ENCODE measurements around the gene CEP97. TPM values are rescaled to one million over a fixed set of nuclear protein-coding genes. Genes with fewer than 3 reads are reported as not detected.
"Not testable (repeated sequence)": the region's sequence is repeated elsewhere in the genome, so short reads cannot be mapped to it uniquely, and the experiment has no call there.

The CEP97 gene
- 8.8 TPM for total RNA-seq

GRCh38 chr3:101724329-101725193, at the start of gene CEP97:
Gene CEP97 (plus strand): TSS chr3:101724614. CDS start chr3:101724677, 63 bp downstream.
- H3K4me1 ChIP-seq (ENCODE audit: insufficient read depth, low read length): peaks cover 49% of the 10 kb centered on the region

GRCh38 chr3:101675709-101676215, 48.7 kb upstream of the CEP97 start:
- Histone ChIP-seq H3K27me3 (ENCODE audit: insufficient read depth, low read length) (no peaks in the 10 kb centered on the region), H3K4me1 (ENCODE audit: insufficient read depth, low read length) (peaks cover 29% of the 10 kb centered on the region), H3K9me3 (ENCODE audit: low read depth, low read length) (no peaks in the 10 kb centered on the region), H3K4me3 (ENCODE audit: low read length) (peak overlapping the region; percentile 95)

More at GRCh38 chr3:101724329-101725193, at the start of gene CEP97:
- Histone ChIP-seq H3K27me3 (ENCODE audit: insufficient read depth, low read length) (no peaks in the 10 kb centered on the region), H3K9me3 (ENCODE audit: low read depth, low read length) (no peaks in the 10 kb centered on the region), H3K4me3 (ENCODE audit: low read length) (peak within 1 kb of the TSS; percentile 98)

- Histone ChIP-seq H3K27me3 (ENCODE audit: insufficient read depth, low read length) (no peaks in the 10 kb centered on the region), H3K9me3 (ENCODE audit: low read depth, low read length) (no peaks in the 10 kb centered on the region), H3K4me3 (ENCODE audit: low read length) (peak overlapping the region; percentile 95), H3K4me1 (ENCODE audit: insufficient read depth, low read length) (peaks cover 29% of the 10 kb centered on the region)
Observed at GRCh38 chr3:101676216-101676764, 48.1 kb upstream of the CEP97 start.

- Histone ChIP-seq H3K4me3 (ENCODE audit: low read length) (peak within 1 kb of the TSS; percentile 95), H3K27me3 (ENCODE audit: insufficient read depth, low read length) (no peaks in the 10 kb centered on the region), H3K9me3 (ENCODE audit: low read depth, low read length) (no peaks in the 10 kb centered on the region), H3K4me1 (ENCODE audit: insufficient read depth, low read length) (peaks cover 29% of the 10 kb centered on the region)
Observed at GRCh38 chr3:101676765-101677435, 47.5 kb upstream of the CEP97 start, which contains the start of gene ZBTB11. Gene ZBTB11 (minus strand): TSS chr3:101677132. CDS start chr3:101676914, 218 bp downstream.

GRCh38 chr3:101677436-101678286, 46.8 kb upstream of the CEP97 start:
- H3K9me3 ChIP-seq (ENCODE audit: low read depth, low read length): no peaks in the 10 kb centered on the region
- peak overlapping the region; percentile 95 for H3K4me3 ChIP-seq (ENCODE audit: low read length)
- H3K27me3 ChIP-seq (ENCODE audit: insufficient read depth, low read length): no peaks in the 10 kb centered on the region
- H3K4me1 ChIP-seq (ENCODE audit: insufficient read depth, low read length): peaks cover 25% of the 10 kb centered on the region

GRCh38 chr3:101678837-101679236, 45.6 kb upstream of the CEP97 start:
- not testable (repeated sequence) for H3K27me3 ChIP-seq (ENCODE audit: insufficient read depth, low read length); H3K9me3 ChIP-seq (ENCODE audit: low read depth, low read length); H3K4me3 ChIP-seq (ENCODE audit: low read length)
- H3K4me1 ChIP-seq (ENCODE audit: insufficient read depth, low read length): peaks cover 29% of the 10 kb centered on the region

GRCh38 chr3:101680466-101680865, 43.9 kb upstream of the CEP97 start:
- Histone ChIP-seq H3K9me3 (ENCODE audit: low read depth, low read length) (no peaks in the 10 kb centered on the region), H3K4me3 (ENCODE audit: low read length) (no peak overlapping the region), H3K4me1 (ENCODE audit: insufficient read depth, low read length) (peaks cover 32% of the 10 kb centered on the region), H3K27me3 (ENCODE audit: insufficient read depth, low read length) (no peaks in the 10 kb centered on the region)

GRCh38 chr3:101685050-101685400, 39.4 kb upstream of the CEP97 start:
- H3K4me3 ChIP-seq (ENCODE audit: low read length): no peak overlapping the region
- H3K9me3 ChIP-seq (ENCODE audit: low read depth, low read length): no peaks in the 10 kb centered on the region
- H3K4me1 ChIP-seq (ENCODE audit: insufficient read depth, low read length): peaks cover 34% of the 10 kb centered on the region
- no peaks in the 10 kb centered on the region for H3K27me3 ChIP-seq (ENCODE audit: insufficient read depth, low read length)

- Histone ChIP-seq H3K4me3 (ENCODE audit: low read length) (peak overlapping the region; percentile 88), H3K9me3 (ENCODE audit: low read depth, low read length) (no peaks in the 10 kb centered on the region), H3K4me1 (ENCODE audit: insufficient read depth, low read length) (peaks cover 42% of the 10 kb centered on the region), H3K27me3 (ENCODE audit: insufficient read depth, low read length) (no peaks in the 10 kb centered on the region)
Observed at GRCh38 chr3:101685870-101686307, 38.5 kb upstream of the CEP97 start.

GRCh38 chr3:101687142-101687931, 37.1 kb upstream of the CEP97 start:
- Histone ChIP-seq H3K9me3 (ENCODE audit: low read depth, low read length) (no peaks in the 10 kb centered on the region), H3K4me3 (ENCODE audit: low read length) (peak overlapping the region; percentile 88), H3K4me1 (ENCODE audit: insufficient read depth, low read length) (peaks cover 45% of the 10 kb centered on the region), H3K27me3 (ENCODE audit: insufficient read depth, low read length) (no peaks in the 10 kb centered on the region)

GRCh38 chr3:101689286-101689685, 35.1 kb upstream of the CEP97 start:
- peaks cover 36% of the 10 kb centered on the region for H3K4me1 ChIP-seq (ENCODE audit: insufficient read depth, low read length)
- no peak overlapping the region for H3K4me3 ChIP-seq (ENCODE audit: low read length)
- H3K9me3 ChIP-seq (ENCODE audit: low read depth, low read length): no peaks in the 10 kb centered on the region
- H3K27me3 ChIP-seq (ENCODE audit: insufficient read depth, low read length): no peaks in the 10 kb centered on the region

- H3K9me3 ChIP-seq (ENCODE audit: low read depth, low read length): no peaks in the 10 kb centered on the region
- no peak overlapping the region for H3K4me3 ChIP-seq (ENCODE audit: low read length)
- no peaks in the 10 kb centered on the region for H3K27me3 ChIP-seq (ENCODE audit: insufficient read depth, low read length)
- peaks cover 19% of the 10 kb centered on the region for H3K4me1 ChIP-seq (ENCODE audit: insufficient read depth, low read length)
Observed at GRCh38 chr3:101690972-101691371, 33.4 kb upstream of the CEP97 start.

GRCh38 chr3:101691685-101692671, 32.4 kb upstream of the CEP97 start:
- not testable (repeated sequence) for H3K9me3 ChIP-seq (ENCODE audit: low read depth, low read length); H3K4me3 ChIP-seq (ENCODE audit: low read length); H3K27me3 ChIP-seq (ENCODE audit: insufficient read depth, low read length)
- peaks cover 17% of the 10 kb centered on the region for H3K4me1 ChIP-seq (ENCODE audit: insufficient read depth, low read length)
